Measurements from ENCODE around the gene PMM2. TPM values are rescaled to one million over a fixed set of nuclear protein-coding genes. Genes with fewer than 3 reads are reported as not detected.

The PMM2 gene
- total and polyA plus RNA-seq, 2 experiments from 2014 or later = 28.4 to 31.3 TPM

- H3K9me2 ChIP-seq (replicated peaks; ENCODE audit: insufficient read depth) = no peaks in the 10 kb centered on the region
- H3K9me3 ChIP-seq (ENCODE audit: low read depth) = no peaks in the 10 kb centered on the region
- peaks cover 24% of the 10 kb centered on the region for H3K4me1 ChIP-seq (ENCODE audit: insufficient read depth)
- H3K27ac ChIP-seq = no peak overlapping the region
- no peak for TF ChIP-seq EZH2phosphoT487 (IDR thresholded peaks at IDR 0.05; ENCODE audit: low read depth, severe bottlenecking, unreplicated experiment)
- TF ChIP-seq CTCF (IDR thresholded peaks at IDR 0.05; ENCODE audit: poor library complexity) = no peak
- TF ChIP-seq EZH2 (IDR thresholded peaks at IDR 0.05; ENCODE audit: borderline replicate concordance) = no peak
- H3K79me2 ChIP-seq = peaks cover 53% of the 10 kb centered on the region
- no peak for DNase-seq (ENCODE audit: low spot score)
- H3K4me3 ChIP-seq = no peak overlapping the region
- peaks cover 4% of the 10 kb centered on the region for H4K20me1 ChIP-seq (ENCODE audit: insufficient read depth, poor library complexity, severe bottlenecking)
- H3K27me3 ChIP-seq = no peaks in the 10 kb centered on the region
- H3K36me3 ChIP-seq (replicated peaks; ENCODE audit: insufficient read depth, low read depth) = no peaks in the 10 kb centered on the region
- H3K4me2 ChIP-seq = peak overlapping the region; percentile 93
- WGBS (ENCODE audit: low lambda C conversion rate, missing lambda C conversion rate) = 98% methylated on average over 10 of the region's 10 CpGs
- no peak overlapping the region for H2AFZ ChIP-seq
Measured at GRCh38 chr16:8795818-8796217, 1.8 kb upstream of the PMM2 start.

GRCh38 chr16:8796469-8797363, 923 bp upstream of the PMM2 start:
- no peaks in the 10 kb centered on the region for H3K36me3 ChIP-seq (replicated peaks; ENCODE audit: insufficient read depth, low read depth)

GRCh38 chr16:8798174-8798527, 512 bp downstream of the PMM2 start:
- Histone ChIP-seq H4K20me1 (ENCODE audit: insufficient read depth, poor library complexity, severe bottlenecking) (peaks cover 13% of the 10 kb centered on the region), H2AFZ (peak overlapping the region; percentile 43), H3K4me3 (peak overlapping the region; percentile 67), H3K4me1 (ENCODE audit: insufficient read depth) (peaks cover 27% of the 10 kb centered on the region), H3K79me2 (peaks cover 73% of the 10 kb centered on the region), H3K9me2 (replicated peaks; ENCODE audit: insufficient read depth) (no peaks in the 10 kb centered on the region), H3K9me3 (ENCODE audit: low read depth) (no peaks in the 10 kb centered on the region), H3K27me3 (no peaks in the 10 kb centered on the region), H3K4me2 (peak overlapping the region; percentile 94), H3K27ac (peak overlapping the region; percentile 93), H3K36me3 (replicated peaks; ENCODE audit: insufficient read depth, low read depth) (no peaks in the 10 kb centered on the region)
- TF ChIP-seq CTCF (IDR thresholded peaks at IDR 0.05; ENCODE audit: poor library complexity) (no peak), EZH2phosphoT487 (IDR thresholded peaks at IDR 0.05; ENCODE audit: low read depth, severe bottlenecking, unreplicated experiment) (no peak), EZH2 (IDR thresholded peaks at IDR 0.05; ENCODE audit: borderline replicate concordance) (no peak)
- DNase-seq (ENCODE audit: low spot score) = no peak
- 5% methylated on average over 6 of the region's 6 CpGs for WGBS (ENCODE audit: low lambda C conversion rate, missing lambda C conversion rate)

More at GRCh38 chr16:8796469-8797363, 923 bp upstream of the PMM2 start:
- H3K79me2 ChIP-seq = peaks cover 59% of the 10 kb centered on the region
- H3K9me3 ChIP-seq (ENCODE audit: low read depth) = no peaks in the 10 kb centered on the region
- peak overlapping the region; percentile 72 for H2AFZ ChIP-seq
- H3K4me2 ChIP-seq = peak overlapping the region; percentile 93
- no peaks in the 10 kb centered on the region for H3K27me3 ChIP-seq
- peaks cover 27% of the 10 kb centered on the region for H3K4me1 ChIP-seq (ENCODE audit: insufficient read depth)
- peaks cover 13% of the 10 kb centered on the region for H4K20me1 ChIP-seq (ENCODE audit: insufficient read depth, poor library complexity, severe bottlenecking)
- peak overlapping the region; percentile 62 for H3K4me3 ChIP-seq
- H3K9me2 ChIP-seq (replicated peaks; ENCODE audit: insufficient read depth) = no peaks in the 10 kb centered on the region
- H3K27ac ChIP-seq = peak overlapping the region; percentile 65
- 49% methylated on average over 14 of the region's 14 CpGs for WGBS (ENCODE audit: low lambda C conversion rate, missing lambda C conversion rate)
- DNase-seq (ENCODE audit: low spot score) = no peak
- TF ChIP-seq EZH2 (IDR thresholded peaks at IDR 0.05; ENCODE audit: borderline replicate concordance) = no peak
- TF ChIP-seq CTCF (IDR thresholded peaks at IDR 0.05; ENCODE audit: poor library complexity) = no peak
- no peak for TF ChIP-seq EZH2phosphoT487 (IDR thresholded peaks at IDR 0.05; ENCODE audit: low read depth, severe bottlenecking, unreplicated experiment)

All from hepatocyte (in vitro differentiated cells).